GM18499 (cell line): ENCODE measurements around the gene MC3R.

ENCODE experiments used
- ATAC-seq: cut with Tn5 transposase; IDR thresholded peaks from one replicate; pipeline ENCODE4 v1.9.1; 2021; ENCODE audit warnings: moderate number of reproducible peaks; ENCODE audit not compliant: insufficient read depth, unreplicated experiment

MC3R gene

GRCh38 chr20:56249244-56249955 is 868 bp downstream of the MC3R start:
- no peak for ATAC-seq

- ATAC-seq = no peak
Observed at GRCh38 chr20:56249956-56250355, 1.4 kb downstream of the MC3R start.

- no peak for ATAC-seq
Observed at GRCh38 chr20:56257604-56258003, 9.1 kb downstream of the MC3R start.

- ATAC-seq = no peak
Observed at GRCh38 chr20:56259948-56260347, 11.4 kb downstream of the MC3R start.

- no peak for ATAC-seq
Observed at GRCh38 chr20:56268536-56268935, 20.0 kb downstream of the MC3R start.

- no peak for ATAC-seq
Observed at GRCh38 chr20:56271974-56272373, 23.4 kb downstream of the MC3R start.

- ATAC-seq = no peak
Observed at GRCh38 chr20:56273491-56273890, 25.0 kb downstream of the MC3R start.

- ATAC-seq = no peak
Observed at GRCh38 chr20:56274156-56274555, 25.6 kb downstream of the MC3R start.

- no peak for ATAC-seq
Observed at GRCh38 chr20:56278196-56278595, 29.7 kb downstream of the MC3R start.

GRCh38 chr20:56285496-56285895 is 37.0 kb downstream of the MC3R start:
- no peak for ATAC-seq

GRCh38 chr20:56289652-56290051 is 41.1 kb downstream of the MC3R start:
- no peak for ATAC-seq

- no peak for ATAC-seq
Observed at GRCh38 chr20:56299362-56299761, 50.8 kb downstream of the MC3R start.
